Midbrain (tissue), 1 donor: ENCODE results near the gene EPHB1.
"Not testable (repeated sequence)": the region's sequence is repeated elsewhere in the genome, so short reads cannot be mapped to it uniquely, and the experiment has no call there.

Source experiments
- DNase-seq: peaks from one replicate; lab custom pipeline; 2025; lab: John Stamatoyannopoulos, UW

Gene EPHB1

DNA sequence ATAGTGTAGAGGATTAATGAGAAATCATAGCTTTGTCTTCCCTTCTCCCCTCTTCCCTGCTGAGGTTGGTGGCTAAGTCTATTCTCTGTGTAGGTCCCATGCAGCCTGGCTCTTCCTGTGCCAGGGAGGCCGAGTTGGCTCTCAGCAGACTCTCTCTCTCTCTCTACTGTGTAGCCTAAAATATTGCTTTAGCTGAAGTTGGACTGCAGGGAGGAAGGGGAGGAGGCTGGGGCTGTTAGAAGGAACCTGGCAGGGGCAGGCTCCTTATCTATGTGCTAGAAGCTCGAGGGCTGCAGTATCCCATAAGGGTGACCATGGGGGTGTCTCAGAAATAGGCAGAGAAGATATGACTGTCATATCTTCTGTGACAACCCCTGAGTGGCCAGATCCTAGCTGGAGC, 160.8 kb downstream of the EPHB1 start:
- no peak for DNase-seq

DNA sequence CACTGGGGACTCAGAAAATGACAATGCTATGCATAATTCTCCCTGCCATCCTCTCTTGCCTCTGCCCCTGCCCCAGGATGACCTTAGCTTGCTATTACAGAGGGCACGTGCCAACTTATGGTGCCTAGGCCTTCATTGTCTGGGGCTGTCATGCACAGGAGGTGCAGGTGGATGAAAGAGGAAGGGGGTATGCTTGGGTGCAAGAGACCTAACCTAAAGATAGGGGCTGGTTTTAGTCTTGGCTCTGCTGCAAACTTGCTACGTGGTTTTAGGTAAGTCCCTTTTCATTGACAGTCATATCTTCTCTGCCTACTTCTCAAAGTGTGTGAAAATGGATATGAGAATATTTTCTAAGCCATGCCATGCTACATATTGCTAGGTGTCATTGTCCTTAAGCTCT, 161.3 kb downstream of the EPHB1 start:
- no peak for DNase-seq

- no peak for DNase-seq
Measured at GRCh38 chr3:134956844-134957243, 161.8 kb downstream of the EPHB1 start.

DNA sequence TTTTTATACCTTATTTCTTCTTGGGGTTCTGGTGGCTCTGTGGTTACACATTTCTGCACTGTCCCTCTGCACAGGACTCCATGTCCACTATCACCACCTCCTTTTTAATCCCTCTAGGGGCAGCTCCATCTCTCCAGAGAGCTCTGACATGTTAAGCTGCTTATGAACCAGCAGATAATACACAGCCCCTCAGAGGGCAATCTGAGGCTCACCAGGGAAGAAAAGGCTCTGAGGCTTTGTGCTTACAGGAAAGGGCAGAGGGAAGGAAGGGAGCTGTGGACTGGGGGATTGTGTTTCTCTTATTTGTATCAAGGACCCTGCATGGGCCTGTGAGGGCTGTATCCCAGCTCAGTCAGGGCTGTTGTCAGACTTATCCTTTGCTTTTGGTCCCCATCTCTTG, 164.5 kb downstream of the EPHB1 start:
- no peak for DNase-seq

- DNase-seq: no peak
Measured at GRCh38 chr3:134964226-134964625, 169.2 kb downstream of the EPHB1 start.

DNA sequence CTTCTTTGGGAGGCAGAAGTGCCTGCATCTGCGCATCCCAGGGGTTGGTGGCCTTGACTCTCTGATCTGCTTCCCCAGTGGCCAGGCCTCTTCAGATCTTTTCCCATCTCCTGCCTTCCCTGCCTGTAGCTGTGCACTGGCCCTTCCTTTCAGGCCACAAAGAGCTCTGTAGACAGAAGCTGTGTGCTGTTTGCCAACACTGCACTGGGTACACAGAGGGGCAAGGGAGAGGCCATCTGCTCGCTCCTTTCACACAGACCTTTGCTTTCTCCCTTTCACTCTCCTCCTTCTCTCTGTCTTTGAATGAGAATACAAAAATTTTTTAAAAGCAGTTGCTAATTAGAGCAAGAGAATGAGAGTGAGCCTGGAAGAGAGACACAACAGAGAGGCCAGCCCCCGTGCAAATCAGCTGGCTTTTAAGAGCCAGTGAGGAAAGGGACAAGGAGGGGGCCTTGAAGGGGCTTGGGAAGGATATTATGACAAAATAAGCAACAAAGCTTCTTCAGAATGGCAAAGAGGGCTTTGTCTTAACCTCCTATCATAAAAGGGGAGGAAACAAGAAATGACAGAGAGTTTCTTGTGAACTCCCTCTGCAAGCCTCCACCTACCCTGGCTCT, 170.9 kb downstream of the EPHB1 start:
- no peak for DNase-seq

DNA sequence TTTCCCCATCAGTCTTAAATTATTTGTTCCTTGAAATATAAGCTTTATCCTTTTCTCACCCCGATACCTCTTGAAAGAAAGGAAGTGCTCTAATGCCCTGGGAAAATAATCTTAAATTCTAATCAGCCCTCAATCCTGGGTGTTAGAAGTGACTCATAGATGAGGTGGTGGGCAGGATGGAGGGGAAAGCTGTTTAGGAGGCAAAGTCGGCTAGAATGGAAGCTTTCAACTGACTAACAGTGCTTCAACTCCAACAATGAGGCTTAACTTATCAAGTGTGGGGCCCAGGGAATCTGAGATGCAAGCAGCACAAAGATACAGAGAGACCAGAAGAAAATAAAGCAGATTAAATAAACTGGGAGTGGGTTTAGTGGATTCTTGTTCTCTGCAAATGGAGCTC, 175.8 kb downstream of the EPHB1 start:
- no peak for DNase-seq

GRCh38 chr3:134971306-134971705, 176.2 kb downstream of the EPHB1 start:
- DNase-seq: no peak

DNA sequence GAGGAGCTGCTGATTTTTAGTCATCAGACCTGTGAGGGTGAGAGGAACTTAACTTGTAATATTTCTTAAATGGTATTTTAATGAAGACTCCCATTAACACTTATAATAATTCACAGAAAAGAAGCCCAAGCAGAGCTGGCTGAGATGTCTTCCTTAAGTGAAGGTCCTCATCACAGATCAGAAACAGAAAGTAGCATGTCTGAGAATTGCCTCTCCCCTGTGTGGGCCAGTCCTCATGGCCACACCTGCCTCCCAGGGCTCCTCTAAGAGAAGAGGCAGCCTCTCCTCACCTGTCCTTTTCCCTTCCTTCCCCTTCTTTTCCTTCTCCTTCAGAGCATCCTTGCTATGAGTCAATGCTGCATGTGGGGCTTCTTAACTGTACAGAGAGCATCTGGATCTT, 176.8 kb downstream of the EPHB1 start:
- DNase-seq: not testable (repeated sequence)

GRCh38 chr3:134972836-134973455, 177.9 kb downstream of the EPHB1 start:
- DNase-seq: no peak

GRCh38 chr3:134974624-134975023, 179.6 kb downstream of the EPHB1 start:
- no peak for DNase-seq

GRCh38 chr3:134976948-134977347, 181.9 kb downstream of the EPHB1 start:
- no peak for DNase-seq

- DNase-seq: no peak
Measured at GRCh38 chr3:134978658-134979057, 183.6 kb downstream of the EPHB1 start.

DNA sequence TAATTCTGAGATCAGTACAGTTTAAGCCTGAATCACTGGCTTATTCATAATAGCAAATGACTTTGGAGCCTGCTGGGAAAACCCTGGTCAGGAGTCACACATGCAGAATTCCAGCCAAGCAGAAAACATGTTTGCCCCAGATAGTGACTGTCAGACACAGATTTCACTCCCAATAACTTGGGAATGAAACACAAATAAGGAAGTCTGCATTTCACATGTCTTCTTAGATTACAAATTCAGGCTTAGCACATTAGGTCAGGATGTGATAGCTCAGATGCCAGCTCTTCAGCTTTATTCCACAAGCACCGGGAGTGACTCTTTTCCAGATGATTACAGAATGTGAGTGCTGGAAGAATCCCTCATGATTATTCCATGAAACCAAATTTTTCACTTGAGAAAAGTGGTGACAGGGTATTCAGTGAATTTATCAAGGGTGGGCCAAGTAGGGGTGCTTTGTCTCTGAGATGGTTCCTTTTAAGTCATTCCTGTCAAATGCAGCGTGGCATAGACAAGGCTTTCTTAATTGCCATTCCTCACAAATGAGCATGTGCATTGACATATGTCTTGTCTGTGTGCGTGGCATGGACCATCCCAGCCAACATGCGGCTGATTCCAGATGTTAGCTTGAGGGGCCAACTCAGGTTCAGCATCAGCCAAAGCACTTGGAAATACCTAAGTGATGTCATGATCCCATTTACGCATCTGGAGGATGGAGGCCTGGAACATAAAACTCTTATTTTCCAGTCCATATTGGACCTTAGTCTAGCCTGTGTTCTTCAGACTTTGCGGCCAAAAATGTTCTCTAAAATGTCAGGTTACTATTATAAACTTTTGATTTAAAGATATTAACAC, 191.0 kb downstream of the EPHB1 start:
- no peak for DNase-seq

- no peak for DNase-seq
Measured at GRCh38 chr3:134988666-134989065, 193.6 kb downstream of the EPHB1 start.

GRCh38 chr3:134991003-134991402, 195.9 kb downstream of the EPHB1 start:
- DNase-seq: no peak

DNA sequence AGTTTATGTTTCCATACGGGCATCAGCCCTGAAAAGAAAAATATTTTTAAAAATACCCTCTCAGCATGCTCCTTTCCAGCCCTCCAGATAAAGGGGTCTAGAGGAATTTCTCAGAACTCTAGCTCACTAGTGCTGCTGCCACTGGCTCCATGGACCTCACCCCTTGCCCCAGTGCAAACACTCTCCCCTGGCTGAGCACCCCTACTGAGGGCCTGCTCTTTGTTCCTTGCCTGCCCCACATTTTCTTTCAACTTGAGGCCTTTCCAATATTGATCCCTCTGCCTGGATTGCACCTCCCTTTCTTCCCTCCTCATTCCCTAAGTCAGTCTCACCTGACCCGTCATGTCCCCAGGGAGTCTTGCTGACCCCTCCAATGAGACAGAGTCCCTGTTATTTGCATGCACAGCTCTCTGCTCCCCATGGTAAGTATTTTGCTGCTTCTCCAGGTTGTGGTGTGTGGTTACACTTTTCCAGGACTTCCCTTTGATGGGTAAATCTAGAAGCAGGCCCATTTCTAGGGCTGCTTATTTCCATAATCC, 196.5 kb downstream of the EPHB1 start:
- DNase-seq: no peak

DNA sequence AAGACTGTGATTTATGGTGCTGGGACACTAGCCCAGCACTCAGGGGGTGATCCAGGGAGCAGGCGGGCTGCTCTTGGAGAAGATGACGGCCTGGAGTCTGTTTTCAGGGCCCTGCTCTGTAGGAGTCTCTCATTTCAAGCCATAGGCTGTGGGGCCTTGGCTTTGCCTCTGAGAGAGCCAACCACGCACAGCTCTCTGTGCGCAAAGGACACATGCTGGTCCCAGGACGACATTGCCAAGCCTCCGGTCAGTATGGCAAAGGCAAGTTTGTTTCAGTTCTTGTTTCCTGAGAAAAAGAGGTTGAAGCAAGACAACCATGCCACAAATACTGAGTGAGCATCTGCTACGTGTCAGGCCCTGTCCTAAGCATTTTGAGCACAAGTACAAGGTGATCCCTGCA, 197.1 kb downstream of the EPHB1 start:
- no peak for DNase-seq

- no peak for DNase-seq
Measured at GRCh38 chr3:134992586-134992985, 197.5 kb downstream of the EPHB1 start.

- no peak for DNase-seq
Measured at GRCh38 chr3:134993011-134993410, 198.0 kb downstream of the EPHB1 start.

DNA sequence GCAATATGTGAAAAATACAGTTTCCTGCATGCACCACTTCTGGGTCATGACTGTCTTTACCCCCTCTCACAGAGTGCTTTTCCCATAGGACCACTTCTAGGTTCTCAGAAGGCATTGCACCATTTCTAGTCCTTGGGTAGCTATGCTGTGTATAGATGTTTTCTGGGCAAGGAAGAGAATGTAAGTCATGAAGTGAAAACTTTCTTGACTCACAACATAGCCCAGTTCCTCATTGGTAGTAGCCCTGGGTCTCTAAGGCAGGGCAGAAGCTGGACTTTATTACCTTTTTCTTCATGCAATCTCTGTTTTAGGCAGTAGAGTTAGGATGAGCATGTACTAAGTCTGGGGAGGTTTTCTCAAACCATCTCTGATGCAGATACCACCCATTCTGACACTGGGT, 203.1 kb downstream of the EPHB1 start:
- no peak for DNase-seq

- no peak for DNase-seq
Measured at GRCh38 chr3:134998855-134999254, 203.8 kb downstream of the EPHB1 start.

DNA sequence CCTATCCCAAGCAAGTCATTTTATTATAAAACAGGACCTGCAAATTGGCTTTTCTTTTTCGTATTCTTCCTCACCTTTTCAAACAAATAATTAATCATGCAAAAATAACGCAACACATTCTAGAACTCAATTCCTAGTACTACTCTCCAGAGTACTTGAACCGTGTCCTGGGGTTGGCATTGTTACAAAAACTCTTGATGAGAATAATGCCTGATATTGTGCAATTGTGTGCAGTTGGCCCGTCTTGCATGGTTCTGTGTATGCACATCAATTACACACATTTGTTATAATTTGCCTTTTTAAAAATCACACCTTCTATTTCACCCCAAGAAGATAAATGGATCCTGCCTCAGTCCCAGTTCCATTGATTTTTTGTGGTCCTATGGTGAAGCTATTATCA, 205.4 kb downstream of the EPHB1 start:
- no peak for DNase-seq
